RWPE2 (cell line): Measurements from ENCODE around the gene ARHGAP31.

Experiments used
- ATAC-seq: fragments of 200-7000 bp; cut with Tn5 transposase; 3 replicates; pipeline ENCODE4 v1.9.1; 2021; ENCODE audit warnings: low read depth
- DNase-seq: peaks from one replicate; pipeline ENCODE4 v3.0.0-alpha.2; 2020; ENCODE audit warnings: low spot score
- H3K27ac ChIP-seq: fragments of 450-650 bp; 2 replicates; pipeline ENCODE4 v1.5.1; 2017; ENCODE audit warnings: mild to moderate bottlenecking; ENCODE audit not compliant: poor library complexity, severe bottlenecking
- H3K27me3 ChIP-seq: fragments of 250-450 bp; sonication (Bioruptor Pico); 2 replicates; pipeline ENCODE4 v1.5.1; 2021; ENCODE audit warnings: mild to moderate bottlenecking, moderate library complexity; ENCODE audit not compliant: insufficient read depth, poor library complexity, severe bottlenecking
- H3K36me3 ChIP-seq: fragments of 250-450 bp; sonication (Bioruptor Pico); 2 replicates; pipeline ENCODE4 v1.5.1; 2020; ENCODE audit warnings: low read depth, mild to moderate bottlenecking, moderate library complexity
- H3K4me1 ChIP-seq: fragments of 250-450 bp; sonication (Bioruptor Pico); 2 replicates; pipeline ENCODE4 v1.5.1; 2021; ENCODE audit warnings: mild to moderate bottlenecking, moderate library complexity; ENCODE audit not compliant: insufficient read depth, poor library complexity, severe bottlenecking
- H3K4me3 ChIP-seq: fragments of 250-450 bp; sonication (Bioruptor Pico); 2 replicates; pipeline ENCODE4 v1.5.1; 2021; ENCODE audit warnings: mild to moderate bottlenecking, moderate library complexity; ENCODE audit not compliant: severe bottlenecking
- H3K9me3 ChIP-seq: fragments of 250-450 bp; sonication (Bioruptor Pico); 2 replicates; pipeline ENCODE4 v1.5.1; 2021; ENCODE audit warnings: mild to moderate bottlenecking, moderate library complexity; ENCODE audit not compliant: severe bottlenecking
- CTCF ChIP-seq: fragments of 450-650 bp; IDR thresholded peaks from one replicate; pipeline ENCODE4 v1.5.1; 2017; ENCODE audit warnings: mild to moderate bottlenecking, moderate library complexity; ENCODE audit not compliant: poor library complexity, severe bottlenecking

Gene ARHGAP31

GRCh38 chr3:119311081-119311925, 17.1 kb downstream of the ARHGAP31 start:
- Histone ChIP-seq H3K36me3 (no peaks in the 10 kb centered on the region), H3K4me1 (peaks cover 11% of the 10 kb centered on the region), H3K9me3 (no peaks in the 10 kb centered on the region), H3K27ac (peak overlapping the region; percentile 67), H3K4me3 (no peak overlapping the region), H3K27me3 (no peaks in the 10 kb centered on the region)
- ATAC-seq, result peak; percentile 81
- TF ChIP-seq CTCF, result no peak
- DNase-seq, result no peak

DNA sequence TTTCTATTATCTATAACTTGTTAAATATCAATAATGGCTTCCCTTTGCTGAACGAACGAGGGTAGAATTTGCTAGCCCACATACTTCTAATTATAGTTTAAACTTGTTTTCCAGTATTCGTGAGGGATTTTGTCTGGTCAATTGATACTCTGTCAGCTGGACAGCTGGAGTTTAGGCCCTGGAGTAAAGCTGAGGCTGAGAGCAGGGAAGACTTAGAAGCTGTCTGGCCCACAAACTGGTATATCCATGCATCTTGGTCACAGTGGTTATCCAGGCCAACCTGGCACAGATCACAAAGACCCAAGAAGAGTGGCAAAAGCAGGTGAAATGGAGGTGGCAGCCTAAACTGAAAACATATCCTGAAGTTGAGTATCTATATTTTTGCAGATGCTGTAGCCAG, 19.3 kb downstream of the ARHGAP31 start:
- peaks cover 11% of the 10 kb centered on the region for H3K4me1 ChIP-seq
- H3K27me3 ChIP-seq, result no peaks in the 10 kb centered on the region
- no peak for TF ChIP-seq CTCF
- no peak overlapping the region for H3K4me3 ChIP-seq
- H3K9me3 ChIP-seq, result no peaks in the 10 kb centered on the region
- no peaks in the 10 kb centered on the region for H3K36me3 ChIP-seq
- ATAC-seq (no peak), DNase-seq (no peak)
- H3K27ac ChIP-seq, result no peak overlapping the region

DNA sequence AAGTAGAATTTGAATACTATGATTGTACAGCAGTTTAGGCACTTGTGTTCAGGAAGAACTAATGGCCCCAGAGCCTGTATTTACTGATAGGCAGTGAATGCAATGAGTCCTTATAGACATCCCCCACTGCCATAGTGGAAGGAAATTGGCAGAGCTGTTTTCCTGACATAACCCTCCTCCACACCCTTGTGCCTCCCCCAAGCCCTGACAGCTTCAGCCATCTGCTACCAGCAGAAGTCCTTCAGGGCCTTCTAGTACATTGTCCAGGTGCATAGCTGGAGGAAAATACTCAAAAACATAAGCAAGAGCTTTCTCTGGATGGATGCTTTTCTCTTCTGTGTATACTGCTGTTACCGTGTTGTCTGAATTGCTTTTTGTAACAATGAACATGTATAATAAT, 20.6 kb downstream of the ARHGAP31 start:
- ATAC-seq, result no peak
- DNase-seq, result no peak
- Histone ChIP-seq H3K27ac (no peak overlapping the region), H3K9me3 (no peaks in the 10 kb centered on the region), H3K36me3 (no peaks in the 10 kb centered on the region), H3K4me1 (peaks cover 11% of the 10 kb centered on the region), H3K4me3 (no peak overlapping the region), H3K27me3 (no peaks in the 10 kb centered on the region)
- no peak for TF ChIP-seq CTCF

GRCh38 chr3:119315600-119316312, 21.6 kb downstream of the ARHGAP31 start:
- DNase-seq (no peak), ATAC-seq (no peak)
- Histone ChIP-seq H3K4me3 (no peak overlapping the region), H3K36me3 (no peaks in the 10 kb centered on the region), H3K4me1 (peaks cover 11% of the 10 kb centered on the region), H3K27ac (no peak overlapping the region), H3K27me3 (no peaks in the 10 kb centered on the region), H3K9me3 (no peaks in the 10 kb centered on the region)
- TF ChIP-seq CTCF, result no peak

- peaks cover 10% of the 10 kb centered on the region for H3K4me1 ChIP-seq
- DNase-seq, result no peak
- TF ChIP-seq CTCF, result no peak
- H3K27me3 ChIP-seq, result no peaks in the 10 kb centered on the region
- H3K27ac ChIP-seq, result no peak overlapping the region
- no peak for ATAC-seq
- H3K9me3 ChIP-seq, result no peaks in the 10 kb centered on the region
- no peak overlapping the region for H3K4me3 ChIP-seq
- H3K36me3 ChIP-seq, result no peaks in the 10 kb centered on the region
These were observed 22.1 kb downstream of the ARHGAP31 start for GRCh38 chr3:119316313-119316670.
